Keratinocyte (primary cell): ENCODE data around the gene UBE2D3. TPM values are rescaled to one million over a fixed set of nuclear protein-coding genes. Genes with fewer than 3 reads are reported as not detected.

Experiments
- DNase-seq: peaks from one replicate; pipeline ENCODE4 v3.0.0-alpha.2; 2011; ENCODE audit warnings: low read depth, missing footprints, low spot score
- FAIRE-seq: peaks from 2 replicates; lab custom pipeline; 2011; peaks lifted over from hg19 to GRCh38; lab: Jason Lieb, UNC
- H2AFZ ChIP-seq: 2 replicates; pipeline ENCODE4 v1.6.0; 2012; ENCODE audit warnings: low read length, control low read depth, inconsistent platforms; ENCODE audit not compliant: control insufficient read depth
- H3K27ac ChIP-seq: 2 replicates; pipeline ENCODE4 v1.5.1; 2011; ENCODE audit warnings: low read length; ENCODE audit not compliant: control insufficient read depth, insufficient read depth
- H3K27me3 ChIP-seq: 3 replicates; pipeline ENCODE4 v1.6.0; 2011; ENCODE audit warnings: low read length; ENCODE audit not compliant: control insufficient read depth, insufficient read depth; ENCODE audit errors: extremely low read depth
- H3K36me3 ChIP-seq, 2 experiments: 2 replicates in 1 of 2; 3 replicates in 1 of 2; pipeline ENCODE4 v1.5.1; 2011; ENCODE audit warnings: low read length in 2 of 2, mild to moderate bottlenecking in 1 of 2; ENCODE audit not compliant: control insufficient read depth in 2 of 2, insufficient read depth in 2 of 2; ENCODE audit errors: extremely low read depth in 1 of 2
- H3K4me1 ChIP-seq: 3 replicates; pipeline ENCODE4 v1.5.1; 2011; ENCODE audit warnings: low read length; ENCODE audit not compliant: control insufficient read depth, insufficient read depth; ENCODE audit errors: extremely low read depth
- H3K4me2 ChIP-seq: 3 replicates; pipeline ENCODE4 v1.6.0; 2011; ENCODE audit warnings: low read depth, low read length; ENCODE audit not compliant: control insufficient read depth, insufficient read depth; ENCODE audit errors: extremely low read depth
- H3K4me3 ChIP-seq, 3 experiments: fragments of 200-600 bp in 1 of 3; sonication (generic) in 1 of 3; 2 replicates in 2 of 3; 3 replicates in 1 of 3; pipeline ENCODE4 v1.5.1; 2011 to 2016; ENCODE audit warnings: low read length in 3 of 3, mild to moderate bottlenecking in 3 of 3, control low read depth in 2 of 3, inconsistent platforms in 1 of 3, low read depth in 1 of 3, mixed read lengths in 1 of 3, mixed run types in 1 of 3, moderate library complexity in 1 of 3; ENCODE audit not compliant: control insufficient read depth in 2 of 3, insufficient read depth in 2 of 3; ENCODE audit errors: extremely low read depth in 1 of 3
- H3K79me2 ChIP-seq: 2 replicates; pipeline ENCODE4 v1.6.0; 2012; ENCODE audit warnings: low read length; ENCODE audit not compliant: control insufficient read depth, insufficient read depth
- H3K9ac ChIP-seq: 3 replicates; pipeline ENCODE4 v1.6.0; 2011; ENCODE audit warnings: low read length; ENCODE audit not compliant: control insufficient read depth, insufficient read depth; ENCODE audit errors: extremely low read depth
- H3K9me1 ChIP-seq: 3 replicates; pipeline ENCODE4 v1.6.0; 2011; ENCODE audit warnings: low read length; ENCODE audit not compliant: control insufficient read depth, insufficient read depth; ENCODE audit errors: extremely low read depth
- H3K9me3 ChIP-seq: 2 replicates; pipeline ENCODE4 v1.5.1; 2012; ENCODE audit warnings: low read depth, low read length; ENCODE audit not compliant: control insufficient read depth
- H4K20me1 ChIP-seq: 3 replicates; pipeline ENCODE4 v1.6.0; 2011; ENCODE audit warnings: low read length; ENCODE audit not compliant: control insufficient read depth, insufficient read depth; ENCODE audit errors: extremely low read depth
- CTCF ChIP-seq, 3 experiments: IDR thresholded peaks in 1 of 3; conservative IDR thresholded peaks in 1 of 3; optimal IDR thresholded peaks in 1 of 3; 2 replicates in 2 of 3; 3 replicates in 1 of 3; pipeline versions ENCODE3 to v1.5.1; 2011; ENCODE audit warnings: low read length in 3 of 3, mild to moderate bottlenecking in 3 of 3, moderate library complexity in 2 of 3, control low read depth in 1 of 3, inconsistent platforms in 1 of 3; ENCODE audit not compliant: insufficient read depth in 2 of 3; ENCODE audit errors: extremely low read depth in 1 of 3
- EZH2 ChIP-seq: IDR thresholded peaks from one replicate; pipeline ENCODE4 v1.6.1; 2012; ENCODE audit warnings: inconsistent platforms, mild to moderate bottlenecking, low read length, moderate library complexity
- dilution Hi-C: fragments of 300-500 bp; cut with MboI; formaldehyde crosslinking; loops from one replicate; pipeline ENCODE4 v1.7.0; 2020; ENCODE audit warnings: low sequenced_read_pairs; ENCODE audit not compliant: extremely low pct_ligation_motif_present
- polyA plus RNA-seq, 5 experiments: library from polyadenylated mRNA; depleted of rRNA in 3 of 5; stranded (reverse) in 3 of 5; stranded (forward) in 1 of 5; unstranded in 1 of 5; fragments of >200 nt; gene quantifications; 1 replicate in 1 of 5; 2 replicates in 3 of 5; 3 replicates in 1 of 5; pipeline versions ENCODE4 v1.2.1 to v1.2.3, GENCODE V29; 2011 to 2012; ENCODE audit warnings: missing spikeins in 2 of 5, low read depth in 1 of 5, low replicate concordance in 1 of 5

UBE2D3 gene
- polyA plus RNA-seq, 1 donor (not counting 4 experiments of a cell fraction or from before 2014, with no cell fraction given), result 567 TPM

GRCh38 chr4:102832105-102832504 lies 4.8 kb upstream of the UBE2D3 start:
- H3K79me2 ChIP-seq, result peaks cover 3% of the 10 kb centered on the region

GRCh38 chr4:102829803-102830202 lies 2.5 kb upstream of the UBE2D3 start:
- DNase-seq (no peak), FAIRE-seq (no peak)
- Histone ChIP-seq H3K4me2 (no peak overlapping the region), H3K36me3 (no peaks in the 10 kb centered on the region), H3K27ac (peak overlapping the region; percentile 98), H4K20me1 (no peaks in the 10 kb centered on the region), H3K4me1 (peaks cover 11% of the 10 kb centered on the region), H3K9me3 (no peaks in the 10 kb centered on the region), H2AFZ (no peak overlapping the region), H3K79me2 (peaks cover 23% of the 10 kb centered on the region), H3K27me3 (no peaks in the 10 kb centered on the region), H3K9me1 (no peaks in the 10 kb centered on the region), H3K9ac (no peak overlapping the region), H3K4me3 (no peak overlapping the region)
- dilution Hi-C loops, result no loop called here
- no peak for TF ChIP-seq EZH2

More at GRCh38 chr4:102832105-102832504, 4.8 kb upstream of the UBE2D3 start:
- Histone ChIP-seq H3K27ac (no peak overlapping the region), H3K4me3 (no peak overlapping the region), H3K4me1 (peaks cover 11% of the 10 kb centered on the region), H3K36me3 (no peaks in the 10 kb centered on the region), H2AFZ (no peak overlapping the region), H3K4me2 (no peak overlapping the region), H3K9ac (no peak overlapping the region), H3K9me3 (no peaks in the 10 kb centered on the region), H4K20me1 (no peaks in the 10 kb centered on the region), H3K9me1 (no peaks in the 10 kb centered on the region), H3K27me3 (no peaks in the 10 kb centered on the region)
- DNase-seq, result no peak
- no peak for TF ChIP-seq CTCF (optimal IDR thresholded peaks at IDR 0.05 in 1 of 3, IDR thresholded peaks at IDR 0.05 in 1 of 3, conservative IDR thresholded peaks at IDR 0.05 in 1 of 3; ENCODE audit: extremely low read depth in 1 of 3, insufficient read depth in 2 of 3, low read length in 3 of 3)
- TF ChIP-seq EZH2, result no peak
- dilution Hi-C loops, result no loop called here
- no peak for FAIRE-seq

GRCh38 chr4:102828497-102828808 lies 1.1 kb upstream of the UBE2D3 start:
- Histone ChIP-seq H3K27ac (peak overlapping the region; percentile 98), H3K4me3 (peak overlapping the region; percentile 83 to 93 (median 86)), H2AFZ (peak overlapping the region; percentile 35), H3K4me1 (peaks cover 22% of the 10 kb centered on the region), H3K27me3 (no peaks in the 10 kb centered on the region), H3K79me2 (peaks cover 37% of the 10 kb centered on the region), H3K9ac (peak overlapping the region; percentile 99), H4K20me1 (peaks cover 9% of the 10 kb centered on the region), H3K9me1 (no peaks in the 10 kb centered on the region), H3K36me3 (peaks cover 0 to 6% of the 10 kb centered on the region in 2 experiments), H3K9me3 (no peaks in the 10 kb centered on the region), H3K4me2 (peak overlapping the region; percentile 97)
- FAIRE-seq (no peak), DNase-seq (no peak)
- TF ChIP-seq EZH2 (no peak), CTCF (optimal IDR thresholded peaks at IDR 0.05 in 1 of 3, IDR thresholded peaks at IDR 0.05 in 1 of 3, conservative IDR thresholded peaks at IDR 0.05 in 1 of 3; ENCODE audit: extremely low read depth in 1 of 3, insufficient read depth in 2 of 3, low read length in 3 of 3) (no peak)
- dilution Hi-C loops, result no loop called here
